HEK293 (cell line): ENCODE results near the gene VPS13D.
"Not testable (repeated sequence)": the region's sequence is repeated elsewhere in the genome, so short reads cannot be mapped to it uniquely, and the experiment has no call there.

ENCODE experiments used
- CTCF ChIA-PET: fragments of 350-600 bp; formaldehyde crosslinking; extraction: SDS; loops from one replicate; lab custom pipeline; 2021; ENCODE audit warnings: antibody characterized with exemption; lab: Yijun Ruan, JAX
- POLR2A ChIA-PET: fragments of 300-600 bp; formaldehyde crosslinking; extraction: SDS; loops from one replicate; lab custom pipeline; 2020; ENCODE audit warnings: antibody characterized with exemption, inconsistent platforms; lab: Yijun Ruan, JAX
- H3K27ac ChIP-seq: fragments of 200-500 bp; sonication (Bioruptor generic); 2 replicates; pipeline ENCODE4 v1.5.1; 2014; ENCODE audit warnings: low read depth, low read length, control low read depth, inconsistent platforms; ENCODE audit errors: extremely low read depth
- H3K36me3 ChIP-seq, 2 experiments: fragments of 200-500 bp in 1 of 2; sonication (Bioruptor generic) in 1 of 2; 1 replicate in 1 of 2; 2 replicates in 1 of 2; pipeline ENCODE4 v1.5.1; 2014 to 2017; ENCODE audit warnings: inconsistent platforms in 2 of 2, low read length in 2 of 2; ENCODE audit not compliant: control insufficient read depth in 2 of 2, insufficient read depth in 1 of 2
- H3K4me1 ChIP-seq: fragments of 200-500 bp; sonication (Bioruptor generic); 2 replicates; pipeline ENCODE4 v1.5.1; 2014; ENCODE audit warnings: mild to moderate bottlenecking, low read length, inconsistent platforms; ENCODE audit not compliant: control insufficient read depth, insufficient read depth
- H3K4me3 ChIP-seq: 2 replicates; pipeline ENCODE4 v1.5.1; 2011; ENCODE audit warnings: low read depth, mild to moderate bottlenecking, control low read depth, low read length, moderate library complexity
- H3K9me3 ChIP-seq: fragments of 200-500 bp; sonication (Bioruptor generic); 2 replicates; pipeline ENCODE4 v1.5.1; 2014; ENCODE audit warnings: low read depth, low read length, inconsistent platforms; ENCODE audit not compliant: control insufficient read depth, insufficient read depth
- GFI1B ChIP-seq: fragments of 450-650 bp; formaldehyde crosslinking; IDR thresholded peaks from 2 replicates; pipeline ENCODE4 v1.5.1; 2016; ENCODE audit warnings: missing biosample characterization, missing genetic modification characterization
- MYNN ChIP-seq: fragments of 450-650 bp; formaldehyde crosslinking; IDR thresholded peaks from 2 replicates; pipeline ENCODE4 v1.5.1; 2016; ENCODE audit warnings: missing biosample characterization, missing genetic modification characterization, borderline replicate concordance
- SETDB1 ChIP-seq: IDR thresholded peaks from one replicate; pipeline ENCODE4 v1.6.1; 2017; ENCODE audit warnings: mild to moderate bottlenecking, low read length, moderate library complexity, mixed read lengths; ENCODE audit not compliant: insufficient read length
- ZEB2 ChIP-seq: fragments of 450-650 bp; formaldehyde crosslinking; IDR thresholded peaks from 2 replicates; pipeline ENCODE4 v1.5.1; 2016; ENCODE audit warnings: missing biosample characterization, missing genetic modification characterization
- ZFHX2 ChIP-seq: fragments of 450-650 bp; formaldehyde crosslinking; conservative IDR thresholded peaks from 2 replicates; pipeline ENCODE4 v1.5.1; 2016; ENCODE audit warnings: missing biosample characterization, missing genetic modification characterization
- ZFP41 ChIP-seq: fragments of 450-650 bp; formaldehyde crosslinking; IDR thresholded peaks from 2 replicates; pipeline ENCODE4 v1.5.1; 2016; ENCODE audit warnings: missing biosample characterization, missing genetic modification characterization, borderline replicate concordance
- ZNF121 ChIP-seq: fragments of 450-650 bp; formaldehyde crosslinking; IDR thresholded peaks from 2 replicates; pipeline ENCODE4 v1.5.1; 2016; ENCODE audit warnings: missing biosample characterization, missing genetic modification characterization
- ZNF146 ChIP-seq: fragments of 450-650 bp; formaldehyde crosslinking; IDR thresholded peaks from 2 replicates; pipeline ENCODE4 v1.5.1; 2016; ENCODE audit warnings: missing biosample characterization, missing genetic modification characterization
- ZNF274 ChIP-seq, 2 experiments: fragments of 200-500 bp in 1 of 2; fragments of 450-650 bp in 1 of 2; sonication (Bioruptor generic) in 1 of 2; formaldehyde crosslinking in 1 of 2; IDR thresholded peaks; 2 replicates each; pipeline versions ENCODE4 v1.5.1 to v1.6.1; 2014 to 2016; ENCODE audit warnings: borderline replicate concordance in 1 of 2, inconsistent platforms in 1 of 2, low read length in 1 of 2, missing biosample characterization in 1 of 2, missing genetic modification characterization in 1 of 2
- ZNF514 ChIP-seq: fragments of 450-650 bp; formaldehyde crosslinking; IDR thresholded peaks from 2 replicates; pipeline ENCODE4 v1.5.1; 2016; ENCODE audit warnings: missing biosample characterization, missing genetic modification characterization
- ZNF555 ChIP-seq: fragments of 450-650 bp; formaldehyde crosslinking; conservative IDR thresholded peaks from 2 replicates; pipeline ENCODE4 v1.5.1; 2017; ENCODE audit warnings: missing biosample characterization, mild to moderate bottlenecking, missing genetic modification characterization, inconsistent platforms
- ZNF580 ChIP-seq: fragments of 450-650 bp; formaldehyde crosslinking; IDR thresholded peaks from 2 replicates; pipeline ENCODE4 v1.5.1; 2016; ENCODE audit warnings: missing biosample characterization, missing genetic modification characterization
- ZNF626 ChIP-seq: fragments of 450-650 bp; sonication (Bioruptor Pico); formaldehyde crosslinking; IDR thresholded peaks from 2 replicates; pipeline ENCODE4 v1.5.1; 2018; ENCODE audit warnings: missing biosample characterization, missing genetic modification characterization, inconsistent platforms
- ZNF777 ChIP-seq: fragments of 450-650 bp; formaldehyde crosslinking; IDR thresholded peaks from 2 replicates; pipeline ENCODE4 v1.5.1; 2017; ENCODE audit warnings: missing biosample characterization, missing genetic modification characterization, borderline replicate concordance
- ZSCAN23 ChIP-seq: fragments of 450-650 bp; formaldehyde crosslinking; IDR thresholded peaks from 2 replicates; pipeline ENCODE4 v1.5.1; 2016; ENCODE audit warnings: missing biosample characterization, missing genetic modification characterization

VPS13D gene

GRCh38 chr1:12518931-12519692 is 289.3 kb downstream of the VPS13D start (continued):
- no peak for TF ChIP-seq ZNF274 (IDR thresholded peaks at IDR 0.05; ENCODE audit: low read length)
- TF ChIP-seq ZNF274 (tag by site-specific recombination; IDR thresholded peaks at IDR 0.05; ENCODE audit: borderline replicate concordance), result no peak
- no peak for TF ChIP-seq ZNF777
- TF ChIP-seq GFI1B, result no peak
- TF ChIP-seq ZFHX2, result peak; percentile 69
- no peak for TF ChIP-seq MYNN
- TF ChIP-seq ZNF555 (tag by site-specific recombination), result no peak
- TF ChIP-seq, all 188 proteins: peak for 11

GRCh38 chr1:12519693-12520364 is 290.0 kb downstream of the VPS13D start:
- Histone ChIP-seq H3K4me1 (0 out of 2 replicates have a peak, but pooled peaks cover 3% of the 10 kb centered on the region), H3K4me3 (no peak overlapping the region), H3K9me3 (no peaks in the 10 kb centered on the region), H3K27ac (no peak overlapping the region), H3K36me3 (no peaks in the 10 kb centered on the region)
- ChIA-PET POLR2A (interaction anchor here (0.6 kb wide), 1 partner anchor 9 kb away, joined by 6 read pairs; no protein-coding TSS in a partner anchor), CTCF (interaction anchor here (0.6 kb wide), 2 partner anchors 81 to 878 kb away, joined by 3 to 4 read pairs; no protein-coding TSS in a partner anchor)
- TF ChIP-seq ZNF121 (tag by site-specific recombination) (peak; percentile 97), ZSCAN23 (tag by site-specific recombination) (no peak)

- H3K36me3 ChIP-seq, result no peaks in the 10 kb centered on the region
- CTCF ChIA-PET, result interaction anchor here (0.8 kb wide), 1 partner anchor 17 kb away, joined by 3 read pairs; no protein-coding TSS in a partner anchor
- 0 out of 2 replicates have a peak, but pooled peaks cover 3% of the 10 kb centered on the region for H3K4me1 ChIP-seq
- no peak overlapping the region for H3K4me3 ChIP-seq
- POLR2A ChIA-PET, result no interaction called here
- no peak for TF ChIP-seq ZNF514 (tag by site-specific recombination)
- no peak for TF ChIP-seq ZNF626 (tag by site-specific recombination)
- H3K9me3 ChIP-seq, result no peaks in the 10 kb centered on the region
- H3K27ac ChIP-seq, result no peak overlapping the region
Observed at GRCh38 chr1:12521096-12521495, 291.3 kb downstream of the VPS13D start.

- POLR2A ChIA-PET, H3K9me3 ChIP-seq, CTCF ChIA-PET, H3K4me1 ChIP-seq, H3K4me3 ChIP-seq, H3K36me3 ChIP-seq, H3K27ac ChIP-seq: not testable (repeated sequence)
Observed at GRCh38 chr1:12522780-12523179, 292.9 kb downstream of the VPS13D start.

- CTCF ChIA-PET, result no interaction called here
- Histone ChIP-seq H3K4me3 (no peak overlapping the region), H3K36me3 (no peaks in the 10 kb centered on the region), H3K27ac (no peak overlapping the region), H3K4me1 (0 out of 2 replicates have a peak, but pooled peaks cover 2% of the 10 kb centered on the region), H3K9me3 (no peaks in the 10 kb centered on the region)
- POLR2A ChIA-PET, result no interaction called here
- no peak for TF ChIP-seq ZEB2
- TF ChIP-seq ZNF146, result peak; percentile 83
- peak; percentile 17 for TF ChIP-seq SETDB1
- TF ChIP-seq ZNF580 (tag by site-specific recombination), result peak; percentile 76
- no peak for TF ChIP-seq ZFP41
Observed at GRCh38 chr1:12524266-12524665, 294.4 kb downstream of the VPS13D start.
